ENCODE data around the gene MAP3K19. TPM values are rescaled to one million over a fixed set of nuclear protein-coding genes. Genes with fewer than 3 reads are reported as not detected.
A peak's percentile ranks its signal among the peaks of the same experiment; 100 is the strongest.

MAP3K19 gene
- total and polyA plus RNA-seq, 2 of the 8 experiments (the other 6 are each of a cell fraction or from before 2014, with no cell fraction given) = not detected

DNA sequence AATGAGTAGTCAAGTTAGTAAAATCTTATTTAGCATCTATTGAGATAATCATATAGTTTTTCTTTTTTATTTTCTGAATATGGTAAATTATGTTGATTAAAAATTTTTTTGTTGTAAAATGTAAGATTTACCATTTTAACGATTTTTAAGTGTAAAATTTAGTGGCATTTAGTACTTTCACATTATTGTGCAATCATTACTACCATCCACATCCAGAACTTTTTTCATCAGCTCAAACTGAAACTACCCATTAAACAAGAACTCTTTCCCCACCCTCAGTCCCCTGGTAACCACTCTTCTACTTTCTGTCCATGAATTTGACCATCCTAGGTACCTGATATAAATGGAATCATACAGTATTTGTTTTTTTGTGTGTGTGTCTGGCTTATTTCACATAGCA, 16.0 kb upstream of the MAP3K19 start:
- Histone ChIP-seq H2BK5ac (ENCODE audit: low read depth, low read length) (no peak overlapping the region), H3K79me2 (ENCODE audit: control insufficient read depth in 1 of 2, insufficient read depth in 2 of 2, low read length in 2 of 2) (peaks cover 0 to 72% of the 10 kb centered on the region in 2 experiments; a peak in 2 of 4 replicates), H4K20me1 (replicated peaks in 1 of 2; ENCODE audit: control insufficient read depth in 1 of 2, insufficient read depth in 2 of 2, low read length in 2 of 2) (no peaks in the 10 kb centered on the region), H3K4me2 (ENCODE audit: insufficient read depth in 1 of 2, low read depth in 2 of 2, low read length in 2 of 2) (no peak overlapping the region), H3K4me3 (ENCODE audit: extremely low read depth in 1 of 4, insufficient read depth in 2 of 4, low read depth in 3 of 4, low read length in 4 of 4) (no peak overlapping the region), H4K8ac (ENCODE audit: extremely low read depth, insufficient read depth, low read length) (no peak overlapping the region), H3K27me3 (replicated peaks in 1 of 4; ENCODE audit: control insufficient read depth in 3 of 4, extremely low read depth in 1 of 4, insufficient read depth in 3 of 4, low read length in 3 of 4) (no peaks in the 10 kb centered on the region), H3K18ac (ENCODE audit: extremely low read depth, low read length) (no peak overlapping the region), H4K5ac (ENCODE audit: insufficient read length, low read depth, low read length) (no peak overlapping the region), H3K56ac (replicated peaks; ENCODE audit: insufficient read length, low read depth, low read length) (no peak overlapping the region), H3K4me1 (replicated peaks in 1 of 4; ENCODE audit: control insufficient read depth in 3 of 4, insufficient read depth in 4 of 4, low read length in 3 of 4) (no peaks in the 10 kb centered on the region), H3K23ac (ENCODE audit: insufficient read length) (no peak overlapping the region), H2BK15ac (ENCODE audit: low read length) (no peak overlapping the region), H3K14ac (ENCODE audit: insufficient read length) (no peak overlapping the region), H3K9me3 (ENCODE audit: insufficient read depth in 2 of 2, low read depth in 1 of 2, low read length in 1 of 2) (no peaks in the 10 kb centered on the region), H2AFZ (ENCODE audit: low read length) (no peak overlapping the region), H3K79me1 (ENCODE audit: low read depth, low read length) (no peaks in the 10 kb centered on the region), H2AK5ac (ENCODE audit: low read depth, low read length) (no peak overlapping the region), H3K23me2 (ENCODE audit: low read depth, low read length) (peaks cover 2% of the 10 kb centered on the region; the same call in 1 of the 2 replicates), H3K27ac (ENCODE audit: low read depth, low read length) (no peak overlapping the region), H4K91ac (replicated peaks; ENCODE audit: insufficient read length, low read length) (no peak overlapping the region), H3K36me3 (ENCODE audit: control insufficient read depth in 2 of 4, insufficient read depth in 4 of 4, low read length in 3 of 4) (peaks cover 0 to 19% (median 5%) of the 10 kb centered on the region in 4 experiments; a peak in 4 of 8 replicates), H2BK12ac (ENCODE audit: low read depth, low read length) (no peak overlapping the region), H3K4ac (replicated peaks; ENCODE audit: insufficient read length, low read depth, low read length) (no peak overlapping the region), H2BK120ac (replicated peaks; ENCODE audit: low read depth, low read length) (no peak overlapping the region), H2BK20ac (ENCODE audit: low read length) (no peak overlapping the region), H3K9ac (replicated peaks in 1 of 4; ENCODE audit: extremely low read depth in 1 of 4, low read depth in 3 of 4, low read length in 3 of 4) (no peak overlapping the region)
- ChIA-PET CTCF (ENCODE audit: partially characterized antibody) (no interaction called here), POLR2A (ENCODE audit: partially characterized antibody) (no interaction called here)
- 93 to 100% methylated on average over 1 of the region's 1 CpG for WGBS, 2 experiments (ENCODE audit: extremely low coverage in 1 of 2, insufficient coverage in 1 of 2, insufficient read length in 1 of 2, insufficient replicate concordance in 2 of 2, low coverage in 1 of 2, low lambda C conversion rate in 2 of 2, missing lambda C conversion rate in 1 of 2)
- TF ChIP-seq, protein P1, sequence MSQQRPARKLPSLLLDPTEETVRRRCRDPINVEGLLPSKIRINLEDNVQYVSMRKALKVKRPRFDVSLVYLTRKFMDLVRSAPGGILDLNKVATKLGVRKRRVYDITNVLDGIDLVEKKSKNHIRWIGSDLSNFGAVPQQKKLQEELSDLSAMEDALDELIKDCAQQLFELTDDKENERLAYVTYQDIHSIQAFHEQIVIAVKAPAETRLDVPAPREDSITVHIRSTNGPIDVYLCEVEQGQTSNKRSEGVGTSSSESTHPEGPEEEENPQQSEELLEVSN (IDR thresholded peaks at IDR 0.05) = no peak
- TF ChIP-seq CBX5 (IDR thresholded peaks at IDR 0.05; ENCODE audit: low read depth, low read length) (no peak), GABPA (IDR thresholded peaks at IDR 0.05; ENCODE audit: borderline replicate concordance, insufficient read depth, low read length) (no peak), POLR2A (IDR thresholded peaks at IDR 0.05; ENCODE audit: control extremely low read depth in 1 of 2, low read depth in 2 of 2, low read length in 2 of 2) (no peak), PHF8 (conservative IDR thresholded peaks at IDR 0.05; ENCODE audit: low read depth, low read length) (no peak), CEBPB (IDR thresholded peaks at IDR 0.05; ENCODE audit: low read depth, low read length) (peak; percentile 73; the same call in 1 of the 2 replicates)
- no peak for FAIRE-seq
- no peak for DNase-seq (ENCODE audit: low read depth in 1 of 2, low spot score in 2 of 2)

All from H1 (cell line).